C4-2B (cell line): ENCODE measurements around the gene BCHE.
A peak's percentile ranks its signal among the peaks of the same experiment; 100 is the strongest.

Experiments used
- CTCF ChIP-seq: fragments of 450-650 bp; conservative IDR thresholded peaks from 2 replicates; pipeline ENCODE4 v1.5.1; 2017; ENCODE audit warnings: mild to moderate bottlenecking
- ZFX ChIP-seq: fragments of 450-650 bp; IDR thresholded peaks from 2 replicates; pipeline ENCODE4 v1.6.1; 2017

DNA sequence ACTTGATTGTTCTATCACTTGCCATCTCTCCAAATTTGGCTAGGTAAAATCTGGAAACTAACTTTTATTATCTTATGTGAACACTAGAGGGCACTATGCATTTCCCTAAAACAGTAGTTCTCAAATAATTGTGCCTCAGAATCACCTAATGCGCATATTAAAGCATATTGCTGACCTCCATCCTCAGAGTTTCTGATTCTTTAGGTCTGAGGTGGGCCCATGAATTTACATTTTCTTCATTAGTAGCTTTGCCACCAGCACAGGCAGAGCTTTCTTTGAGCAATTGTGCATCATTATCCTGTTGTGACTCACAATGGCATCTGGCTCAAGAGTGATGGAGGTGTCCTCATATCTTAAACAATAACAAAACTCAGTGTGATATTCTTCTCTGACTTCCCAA, 17.5 kb upstream of the BCHE start:
- TF ChIP-seq CTCF (peak; percentile 85), ZFX (no peak)
